Activated CD4-positive, alpha-beta memory T cell treated with anti-CD3 and anti-CD28 coated beads, Interleukin-2, amount 10 ng/mL, durations not matched to agents 7 days and 5 days (primary cell): ENCODE measurements around the gene GLIPR2. TPM values are rescaled to one million over a fixed set of nuclear protein-coding genes. Genes with fewer than 3 reads are reported as not detected.
"Not testable (repeated sequence)": the region's sequence is repeated elsewhere in the genome, so short reads cannot be mapped to it uniquely, and the experiment has no call there.

Experiments
- CTCF ChIA-PET: fragments of 350-600 bp; sonication (Branson Sonifier 250); formaldehyde crosslinking; loops from one replicate; lab custom pipeline; 2021; ENCODE audit warnings: antibody characterized with exemption, inconsistent platforms; lab: Charles Lee
- POLR2A ChIA-PET: fragments of 350-600 bp; sonication (Branson Sonifier 250); formaldehyde crosslinking; loops from one replicate; lab custom pipeline; 2021; ENCODE audit warnings: antibody characterized with exemption; lab: Charles Lee
- DNase-seq: peaks from one replicate; pipeline ENCODE4 v3.0.0-alpha.2; 2020
- H3K27ac Mint-ChIP-seq: one replicate; pipeline ENCODE4 v1.8.0; 2021; ENCODE audit warnings: mild to moderate bottlenecking, mixed read lengths
- H3K27me3 Mint-ChIP-seq: one replicate; pipeline ENCODE4 v1.8.0; 2021; ENCODE audit warnings: mixed read lengths
- H3K36me3 Mint-ChIP-seq: one replicate; pipeline ENCODE4 v1.8.0; 2021; ENCODE audit warnings: low read depth, mixed read lengths
- H3K4me1 Mint-ChIP-seq: one replicate; pipeline ENCODE4 v1.8.0; 2021; ENCODE audit warnings: mixed read lengths
- H3K4me3 Mint-ChIP-seq: one replicate; pipeline ENCODE4 v1.8.0; 2021; ENCODE audit warnings: mild to moderate bottlenecking, mixed read lengths
- H3K9me3 Mint-ChIP-seq: one replicate; pipeline ENCODE4 v1.8.0; 2021; ENCODE audit warnings: mixed read lengths
- total RNA-seq, 2 experiments: library from RNA; stranded (reverse); gene quantifications; one replicate each; pipeline ENCODE4 v1.2.3, GENCODE V29; 2021

The GLIPR2 gene
- total RNA-seq, 2 experiments from 2014 or later = 45.3 to 48.0 TPM

DNA sequence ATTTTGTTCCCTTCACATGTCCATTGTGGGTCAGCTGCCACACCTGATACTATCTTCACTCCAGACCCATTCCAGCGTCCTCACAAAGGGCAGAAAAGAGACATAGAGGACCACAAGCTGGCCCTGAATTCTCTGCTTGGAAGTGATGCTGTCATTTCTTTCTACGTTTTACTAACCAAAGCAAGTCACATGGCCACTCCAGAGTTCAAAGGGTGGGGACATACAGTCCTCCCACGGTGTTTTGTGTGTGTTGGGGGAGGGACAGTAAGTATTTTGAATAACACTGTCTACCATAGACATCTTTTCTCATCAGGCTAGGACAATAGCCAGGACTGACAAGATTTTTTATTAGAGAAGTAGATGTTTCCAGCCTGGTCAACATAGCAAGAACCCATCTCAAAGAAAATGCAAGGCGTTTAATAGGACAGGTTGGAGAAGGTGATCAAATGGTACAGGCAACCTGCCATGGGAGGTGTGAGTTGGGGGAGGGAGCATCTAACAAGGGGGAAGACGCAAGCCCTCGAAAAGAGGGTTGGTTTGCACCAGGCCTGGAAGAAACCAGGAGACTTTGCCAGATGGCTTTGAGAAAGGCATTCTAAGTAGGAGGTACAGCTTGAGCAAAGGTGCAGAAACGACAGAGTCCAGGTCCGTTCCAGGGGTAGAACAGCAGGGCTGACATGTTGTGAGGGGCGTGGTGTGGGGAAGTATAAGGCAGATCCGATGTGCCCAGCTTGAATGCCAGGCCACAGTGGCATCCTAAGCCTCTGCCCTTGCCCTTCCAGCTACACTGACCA is 11.3 kb upstream of the GLIPR2 start:
- peaks cover 18% of the 10 kb centered on the region for H3K4me1 Mint-ChIP-seq
- CTCF ChIA-PET = interaction anchor here (1.2 to 2.3 kb wide), 3 partner anchors 20 to 117 kb away, joined by 3 to 5 read pairs (median 3); no protein-coding TSS in a partner anchor
- no peaks in the 10 kb centered on the region for H3K27me3 Mint-ChIP-seq
- POLR2A ChIA-PET = interaction anchor here (0.5 to 1.4 kb wide), 3 partner anchors 11 to 1054 kb away, joined by 3 to 7 read pairs (median 4); partner anchors contain the start of gene GLIPR2
- no peak for DNase-seq
- no peaks in the 10 kb centered on the region for H3K36me3 Mint-ChIP-seq
- no peaks in the 10 kb centered on the region for H3K9me3 Mint-ChIP-seq
- H3K4me3 Mint-ChIP-seq = no peak overlapping the region
- no peak overlapping the region for H3K27ac Mint-ChIP-seq

DNA sequence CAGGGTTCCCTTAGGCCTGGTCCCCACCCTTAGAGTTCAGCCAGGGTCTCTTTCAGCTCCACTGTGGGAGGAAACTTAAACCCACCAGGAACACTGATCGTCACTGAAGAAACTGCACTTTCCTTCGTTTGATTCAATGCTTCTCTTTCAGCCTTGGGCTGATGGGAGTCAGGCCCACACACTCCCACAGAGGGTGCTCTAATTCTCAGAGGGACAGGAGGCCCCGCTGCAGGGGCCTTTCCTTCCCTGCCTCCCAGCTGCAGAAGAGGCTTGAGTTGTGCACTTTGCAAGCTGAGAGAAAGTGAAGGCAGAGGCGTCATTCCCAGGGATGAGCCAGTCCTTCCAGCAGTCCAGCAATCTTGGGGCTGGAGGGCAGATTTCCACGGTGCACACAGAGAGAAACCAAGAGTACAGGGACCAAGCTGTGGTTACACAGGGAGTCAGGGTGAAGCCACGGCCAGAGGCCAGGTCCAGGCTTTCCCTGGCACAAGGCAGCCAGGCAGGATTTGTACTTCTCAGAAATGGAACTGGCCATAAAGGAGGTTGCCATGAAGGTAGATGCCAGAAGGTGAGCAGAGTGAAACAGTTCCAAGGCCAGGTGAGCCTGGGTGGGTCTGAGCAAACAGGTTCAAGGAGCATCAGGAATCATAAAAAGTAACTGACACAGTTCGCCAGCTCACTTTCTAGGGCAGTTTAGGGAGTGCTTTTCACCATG is 10.4 kb upstream of the GLIPR2 start:
- no peak overlapping the region for H3K4me3 Mint-ChIP-seq

DNA sequence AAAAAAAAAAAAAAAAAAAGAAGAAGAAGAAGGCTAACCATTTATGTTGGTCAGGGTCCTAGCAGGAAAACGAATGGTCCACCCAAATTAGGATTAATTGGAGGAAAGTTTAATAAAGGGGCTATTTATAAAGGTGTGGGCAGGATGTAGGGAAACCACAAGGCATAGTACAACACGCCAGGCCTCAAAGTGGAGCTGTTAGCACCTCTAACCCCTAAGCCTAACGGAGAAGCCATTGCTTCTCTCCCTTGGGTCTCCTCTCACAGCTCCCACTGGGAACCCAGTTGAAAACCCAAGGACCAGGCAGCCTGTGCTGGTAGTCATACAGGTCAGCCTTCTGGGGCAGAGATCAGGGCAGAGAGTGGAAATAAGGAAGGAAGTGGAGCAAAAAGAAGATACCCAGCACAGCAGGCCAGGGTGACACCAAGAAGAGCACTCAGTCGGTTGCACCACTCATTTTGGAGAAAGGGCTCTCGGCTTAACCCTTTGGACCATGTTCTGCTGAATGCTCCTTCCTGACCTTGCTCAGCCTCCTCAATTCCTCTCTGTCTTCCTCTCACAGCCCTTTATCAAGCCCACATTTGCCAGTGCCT is 8.8 kb upstream of the GLIPR2 start:
- POLR2A ChIA-PET = interaction anchor here (0.6 to 1.4 kb wide), 4 partner anchors 9 to 39 kb away, joined by 3 to 6 read pairs (median 3); partner anchors contain the start of gene GLIPR2
- H3K36me3 Mint-ChIP-seq = no peaks in the 10 kb centered on the region
- DNase-seq = no peak
- CTCF ChIA-PET = interaction anchor here (0.5 to 1.1 kb wide), 2 partner anchors 25 to 39 kb away, joined by 3 read pairs; no protein-coding TSS in a partner anchor
- no peak overlapping the region for H3K4me3 Mint-ChIP-seq
- H3K4me1 Mint-ChIP-seq = peaks cover 18% of the 10 kb centered on the region
- peaks cover 4% of the 10 kb centered on the region for H3K27me3 Mint-ChIP-seq
- no peaks in the 10 kb centered on the region for H3K9me3 Mint-ChIP-seq
- H3K27ac Mint-ChIP-seq = no peak overlapping the region

More for the DNA sequence above, 10.4 kb upstream of the GLIPR2 start:
- Mint-ChIP-seq H3K27me3 (no peaks in the 10 kb centered on the region), H3K36me3 (no peaks in the 10 kb centered on the region), H3K4me1 (peaks cover 18% of the 10 kb centered on the region), H3K27ac (no peak overlapping the region), H3K9me3 (no peaks in the 10 kb centered on the region)
- DNase-seq = no peak
- ChIA-PET POLR2A (interaction anchor here (0.5 to 0.8 kb wide), 2 partner anchors 11 to 17 kb away, joined by 3 read pairs; partner anchors contain the start of gene GLIPR2), CTCF (interaction anchor here (1.2 kb wide), 1 partner anchor 26 kb away, joined by 3 read pairs; no protein-coding TSS in a partner anchor)

DNA sequence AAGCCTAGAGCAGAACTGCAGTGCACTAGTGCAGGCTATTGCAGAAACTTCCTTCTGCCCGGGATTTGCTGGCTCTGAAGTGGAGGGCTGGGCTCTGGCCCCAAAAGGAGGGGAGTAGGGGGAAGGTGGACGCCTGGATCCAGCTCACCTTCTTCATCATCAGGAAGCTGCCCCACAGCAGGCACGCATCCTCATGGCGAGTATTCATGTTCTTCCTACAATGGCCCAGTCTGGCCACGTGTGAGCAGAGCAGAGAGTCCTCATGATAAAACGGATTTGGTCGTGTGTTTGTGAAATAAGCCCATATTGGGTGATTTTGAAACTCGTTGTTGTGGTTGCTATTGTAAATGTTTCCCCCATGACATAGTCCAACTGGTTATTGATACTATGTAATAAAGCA is 8.2 kb upstream of the GLIPR2 start:
- CTCF ChIA-PET = interaction anchor here (1.0 to 1.6 kb wide), 2 partner anchors 11 to 35 kb away, joined by 3 read pairs; no protein-coding TSS in a partner anchor
- Mint-ChIP-seq H3K36me3 (no peaks in the 10 kb centered on the region), H3K4me3 (no peak overlapping the region), H3K4me1 (peaks cover 18% of the 10 kb centered on the region), H3K27ac (peak overlapping the region; percentile 28), H3K27me3 (peaks cover 5% of the 10 kb centered on the region), H3K9me3 (no peaks in the 10 kb centered on the region)
- no peak for DNase-seq
- POLR2A ChIA-PET = interaction anchor here (1.4 kb wide), 1 partner anchor 9 kb away, joined by 6 read pairs; the partner anchor contains the start of gene GLIPR2

DNA sequence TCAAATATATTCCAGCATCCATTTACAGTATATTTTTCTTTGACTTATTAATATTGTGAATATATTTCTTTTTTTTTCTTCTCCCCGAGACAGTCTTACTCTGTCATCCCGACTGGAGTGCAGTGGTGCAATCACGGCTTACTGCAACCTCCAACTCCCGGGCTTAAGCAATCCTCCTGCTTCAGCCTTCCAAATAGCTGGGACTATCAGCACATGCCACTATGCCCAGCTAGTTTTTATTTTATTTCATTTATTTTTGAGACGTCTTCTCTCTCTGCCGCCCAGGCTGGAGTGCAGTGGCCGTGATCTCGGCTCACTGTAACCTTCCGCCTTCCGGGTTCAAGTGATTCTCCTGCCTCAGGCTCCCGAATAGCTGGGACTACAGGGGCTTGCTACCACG is 7.4 kb upstream of the GLIPR2 start:
- Mint-ChIP-seq H3K9me3 (no peaks in the 10 kb centered on the region), H3K4me3 (no peak overlapping the region), H3K36me3 (no peaks in the 10 kb centered on the region), H3K4me1 (peaks cover 18% of the 10 kb centered on the region), H3K27ac (no peak overlapping the region), H3K27me3 (peaks cover 5% of the 10 kb centered on the region)
- ChIA-PET CTCF (interaction anchor here (1.0 to 1.6 kb wide), 3 partner anchors 11 to 34 kb away, joined by 3 to 5 read pairs (median 3); no protein-coding TSS in a partner anchor), POLR2A (interaction anchor here (1.2 kb wide), 1 partner anchor 15 kb away, joined by 7 read pairs; no protein-coding TSS in a partner anchor)
- DNase-seq = no peak

DNA sequence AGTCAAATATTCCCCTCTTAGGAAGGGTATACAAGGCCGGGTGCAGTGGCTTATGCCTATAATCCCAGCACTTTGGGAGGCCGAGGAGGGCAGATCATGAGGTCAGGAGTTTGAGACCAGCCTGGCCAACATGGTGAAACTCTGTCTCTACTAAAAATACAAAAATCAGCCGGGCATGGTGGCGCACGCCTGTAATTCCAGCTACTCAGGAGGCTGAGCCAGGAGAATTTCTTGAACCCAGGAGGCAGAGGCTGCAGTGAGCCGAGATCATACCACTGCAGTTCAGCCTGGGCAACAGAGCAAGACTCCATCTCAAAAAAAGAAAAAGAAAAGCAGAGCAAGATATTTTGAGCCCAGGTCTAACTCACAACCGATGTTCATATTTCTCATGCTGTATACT is 4.9 kb upstream of the GLIPR2 start:
- not testable (repeated sequence) for H3K4me3 Mint-ChIP-seq, H3K36me3 Mint-ChIP-seq, H3K9me3 Mint-ChIP-seq, H3K27ac Mint-ChIP-seq, DNase-seq
- H3K27me3 Mint-ChIP-seq = peaks cover 16% of the 10 kb centered on the region
- ChIA-PET CTCF (interaction anchor here (0.7 to 1.1 kb wide), 2 partner anchors 28 to 30 kb away, joined by 3 read pairs; no protein-coding TSS in a partner anchor), POLR2A (interaction anchor here (1.2 kb wide), 1 partner anchor 59 kb away, joined by 3 read pairs; the partner anchor contains the start of gene CLTA)
- H3K4me1 Mint-ChIP-seq = peaks cover 25% of the 10 kb centered on the region

DNA sequence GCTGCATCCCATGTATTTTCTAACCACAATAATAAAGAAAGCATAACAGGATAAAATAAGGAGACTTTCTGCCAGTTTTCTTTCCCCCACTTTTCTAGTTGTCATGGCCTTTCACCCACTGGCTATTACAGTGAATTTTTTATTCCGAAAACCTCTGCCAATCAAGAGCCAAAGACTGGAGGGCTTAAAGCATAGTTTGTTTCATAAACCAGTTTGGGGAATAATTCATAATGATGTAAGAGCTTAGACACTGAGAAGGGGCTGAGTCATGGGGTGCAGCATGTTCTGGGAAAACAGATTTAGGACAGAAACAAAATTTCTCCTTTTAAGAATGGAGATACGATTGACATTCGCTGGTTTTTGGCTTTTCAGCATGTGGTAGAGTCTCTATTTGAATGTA is 4.4 kb upstream of the GLIPR2 start:
- H3K4me3 Mint-ChIP-seq = no peak overlapping the region
- DNase-seq = no peak
- H3K27ac Mint-ChIP-seq = no peak overlapping the region
- peaks cover 23% of the 10 kb centered on the region for H3K4me1 Mint-ChIP-seq
- no peaks in the 10 kb centered on the region for H3K9me3 Mint-ChIP-seq
- H3K36me3 Mint-ChIP-seq = peaks cover 2% of the 10 kb centered on the region
- H3K27me3 Mint-ChIP-seq = peaks cover 16% of the 10 kb centered on the region
- POLR2A ChIA-PET = interaction anchor here (1.2 kb wide), 1 partner anchor 59 kb away, joined by 3 read pairs; the partner anchor contains the start of gene CLTA
- CTCF ChIA-PET = no interaction called here

DNA sequence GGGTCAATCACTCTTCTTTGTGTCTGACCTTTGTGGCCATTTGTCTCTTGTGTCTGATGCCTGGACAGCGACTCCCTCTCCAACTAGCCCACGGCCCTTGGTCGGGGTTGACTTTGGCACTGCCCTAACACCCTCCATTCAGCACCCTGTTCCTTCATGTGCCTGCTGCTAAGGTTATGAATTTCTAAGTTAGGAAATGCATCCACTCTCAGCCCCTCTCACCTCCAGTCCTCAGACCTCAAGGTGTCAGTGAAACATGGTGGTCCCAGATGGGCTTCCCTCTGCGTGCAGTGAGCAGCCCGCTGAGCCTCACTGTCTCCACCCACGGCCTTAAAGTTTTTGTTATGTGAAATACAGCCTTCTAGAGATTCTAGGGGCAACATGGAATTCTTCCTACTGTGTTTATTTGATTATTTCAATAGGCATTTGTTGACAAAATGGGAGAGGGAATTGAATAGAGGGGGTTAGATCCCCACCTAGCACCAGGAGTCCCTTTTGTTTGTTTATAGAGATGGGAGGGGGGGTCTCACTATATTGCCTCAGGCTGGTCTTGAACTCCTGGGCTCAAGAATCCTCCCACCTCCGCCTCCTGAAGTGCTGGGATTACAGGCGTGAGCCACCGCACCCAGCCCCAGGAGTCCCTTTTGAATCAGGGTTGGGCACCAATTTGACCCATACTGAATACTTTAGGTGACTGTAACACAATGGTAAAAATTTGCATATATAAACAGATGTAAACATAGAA is 1.6 kb upstream of the GLIPR2 start:
- Mint-ChIP-seq H3K9me3 (no peaks in the 10 kb centered on the region), H3K27ac (no peak overlapping the region), H3K4me3 (peak overlapping the region; percentile 72), H3K36me3 (peaks cover 17% of the 10 kb centered on the region), H3K4me1 (peaks cover 37% of the 10 kb centered on the region), H3K27me3 (peaks cover 16% of the 10 kb centered on the region)
- ChIA-PET CTCF (no interaction called here), POLR2A (no interaction called here)
- DNase-seq = no peak

DNA sequence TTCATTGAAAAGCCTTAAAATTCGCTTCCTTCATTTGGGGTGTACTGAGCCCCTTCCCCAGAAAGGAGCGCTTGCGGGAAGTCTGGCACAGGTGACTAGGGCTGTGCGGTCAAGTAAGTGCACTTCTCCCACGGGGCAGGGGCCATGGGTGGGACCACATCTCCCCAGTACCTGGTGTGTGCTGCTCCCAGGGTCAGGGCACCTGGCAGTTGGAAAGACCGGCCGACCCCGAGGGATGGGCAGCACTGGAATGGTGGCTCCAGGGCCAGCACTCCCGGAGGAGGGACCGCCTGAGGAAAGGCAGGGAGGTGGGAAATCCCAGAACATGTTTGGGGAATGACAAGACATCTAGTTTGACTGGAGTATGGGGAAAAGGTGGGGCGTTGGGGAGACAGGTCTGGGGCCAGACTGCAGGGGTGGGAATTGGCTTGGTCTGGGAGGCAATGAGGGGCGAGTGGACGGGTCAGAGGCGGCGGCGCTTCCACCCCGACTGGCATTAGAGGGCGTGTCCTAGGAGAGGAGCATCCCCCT is 727 bp upstream of the GLIPR2 start:
- CTCF ChIA-PET = interaction anchor here (0.9 to 2.0 kb wide), 9 partner anchors 13 to 57 kb away, joined by 3 to 18 read pairs (median 9); partner anchors contain the start of gene CLTA
- no peak overlapping the region for H3K27ac Mint-ChIP-seq
- POLR2A ChIA-PET = interaction anchor here (1.1 to 3.0 kb wide), 9 partner anchors 8 to 34 kb away, joined by 3 to 29 read pairs (median 7); no protein-coding TSS in a partner anchor
- peaks cover 16% of the 10 kb centered on the region for H3K27me3 Mint-ChIP-seq
- H3K4me3 Mint-ChIP-seq = peak overlapping the region; percentile 72
- no peak for DNase-seq
- peaks cover 46% of the 10 kb centered on the region for H3K4me1 Mint-ChIP-seq
- peaks cover 22% of the 10 kb centered on the region for H3K36me3 Mint-ChIP-seq
- H3K9me3 Mint-ChIP-seq = no peaks in the 10 kb centered on the region

DNA sequence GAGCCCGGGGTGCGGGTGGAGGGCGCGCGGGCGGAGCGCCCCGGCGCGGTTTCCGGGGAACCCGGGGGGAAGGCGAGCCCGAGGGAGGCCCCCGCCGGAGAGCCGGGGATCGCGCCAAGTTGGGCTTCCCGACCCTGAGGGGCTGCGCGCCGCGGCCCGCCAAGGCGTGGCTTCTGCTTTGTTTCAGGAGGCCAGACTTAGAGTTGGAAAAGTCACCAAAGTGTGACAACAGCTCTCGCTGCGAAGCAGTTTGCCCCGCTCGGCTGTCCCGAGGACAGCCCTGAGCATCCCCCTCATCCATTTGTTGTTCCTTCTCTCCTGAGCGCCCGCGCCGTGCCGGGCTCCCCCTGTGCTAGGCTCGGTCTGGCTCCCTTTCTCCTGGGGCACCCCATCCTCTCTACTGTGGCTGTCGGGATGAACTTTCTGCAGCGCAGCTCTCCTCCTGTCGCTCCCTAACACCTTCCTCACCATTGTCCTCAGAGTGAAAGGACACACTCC is 410 bp downstream of the GLIPR2 start:
- no peak for DNase-seq
- peaks cover 56% of the 10 kb centered on the region for H3K4me1 Mint-ChIP-seq
- POLR2A ChIA-PET = interaction anchor here (0.9 to 3.0 kb wide), 12 partner anchors 8 to 121 kb away, joined by 3 to 29 read pairs (median 6); partner anchors contain the start of genes CLTA and GNE
- H3K27ac Mint-ChIP-seq = peak overlapping the region; percentile 70
- H3K36me3 Mint-ChIP-seq = peaks cover 25% of the 10 kb centered on the region
- H3K27me3 Mint-ChIP-seq = peaks cover 15% of the 10 kb centered on the region
- no peaks in the 10 kb centered on the region for H3K9me3 Mint-ChIP-seq
- peak overlapping the region; percentile 93 for H3K4me3 Mint-ChIP-seq
- CTCF ChIA-PET = interaction anchor here (0.7 to 2.0 kb wide), 11 partner anchors 12 to 56 kb away, joined by 3 to 18 read pairs (median 8); partner anchors contain the start of gene CLTA
